Measurements from ENCODE around the gene COX5A.

Gene COX5A

DNA sequence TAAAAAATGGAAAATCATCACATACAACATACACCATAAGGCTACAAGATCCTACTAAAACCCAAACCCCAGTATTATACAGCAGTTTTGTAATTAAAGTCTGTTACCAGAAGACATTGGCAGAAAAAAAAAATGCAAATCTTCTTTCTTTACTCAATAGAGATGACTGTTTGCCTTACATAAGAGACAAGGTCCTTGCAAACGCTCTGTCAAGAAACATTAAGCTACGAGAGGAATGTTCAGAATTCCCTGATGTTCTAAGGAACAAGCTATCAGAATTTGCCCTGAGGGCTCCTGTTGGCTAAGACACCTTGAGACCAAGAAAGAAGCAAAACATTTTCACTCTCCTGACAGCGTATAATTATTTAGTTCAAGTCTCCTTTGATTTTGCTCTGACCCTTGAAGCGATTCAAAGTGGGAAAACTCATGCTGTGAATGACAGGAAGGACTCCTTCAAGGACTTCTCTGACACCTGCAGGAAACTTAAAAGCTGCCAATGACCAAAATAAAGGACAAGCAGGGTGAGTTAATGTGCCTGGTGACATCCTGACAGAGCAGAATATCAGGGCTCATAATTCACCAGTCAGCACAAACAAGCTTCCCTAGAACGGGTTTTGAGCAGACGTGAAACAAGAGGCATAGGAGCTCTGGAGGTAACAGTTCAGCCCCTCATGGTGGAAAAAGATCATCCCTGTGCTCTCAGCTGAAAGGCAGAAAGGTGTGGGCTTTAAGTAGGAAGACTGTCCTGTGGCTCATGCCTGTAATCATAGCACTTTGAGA, 67.2 kb downstream of the COX5A start:
- Histone ChIP-seq H3K27ac (ENCODE audit: low read depth, low read length, severe bottlenecking) (peak overlapping the region; percentile 26), H3K9me3 (ENCODE audit: control insufficient read depth, low read length) (peaks cover 10% of the 10 kb centered on the region), H3K36me3 (ENCODE audit: control insufficient read depth, insufficient read depth, low read length) (peaks cover 32% of the 10 kb centered on the region), H3K4me3 (ENCODE audit: extremely low read depth, insufficient read depth, low read length, poor library complexity, severe bottlenecking) (no peak overlapping the region), H3K4me1 (ENCODE audit: control insufficient read depth, insufficient read depth, low read length, poor library complexity, severe bottlenecking) (peaks cover 32% of the 10 kb centered on the region)
- 49 to 68% methylated on average over 5 to 6 of the region's 6 CpGs for WGBS, 2 experiments (ENCODE audit: insufficient coverage in 2 of 2)

All from mesodermal cell (in vitro differentiated cells).